Neural progenitor cell (in vitro differentiated cells): ENCODE results near the gene PPIC. TPM values are rescaled to one million over a fixed set of nuclear protein-coding genes. Genes with fewer than 3 reads are reported as not detected.

Experiments used
- DNase-seq: peaks from one replicate; pipeline ENCODE4 v3.0.0-alpha.2; 2016; ENCODE audit warnings: low spot score
- H2AFZ ChIP-seq: fragments of 200-600 bp; sonication (generic); replicated peaks from 2 replicates; pipeline ENCODE4 v1.6.1; 2016; ENCODE audit warnings: antibody characterized with exemption
- H3F3A ChIP-seq: fragments of 200-600 bp; sonication (generic); 2 replicates; pipeline ENCODE4 v1.6.1; 2016; ENCODE audit warnings: antibody characterized with exemption, low read depth
- H3K27ac ChIP-seq: fragments of 200-600 bp; sonication (generic); 2 replicates; pipeline ENCODE4 v1.5.1; 2016; ENCODE audit warnings: mild to moderate bottlenecking
- H3K27me3 ChIP-seq: fragments of 200-600 bp; sonication (generic); 2 replicates; pipeline ENCODE4 v1.6.1; 2016; ENCODE audit warnings: mild to moderate bottlenecking, moderate library complexity
- H3K36me3 ChIP-seq: fragments of 200-600 bp; sonication (generic); 2 replicates; pipeline ENCODE4 v1.5.1; 2016
- H3K4me1 ChIP-seq: fragments of 200-600 bp; sonication (generic); 2 replicates; pipeline ENCODE4 v1.6.1; 2016; ENCODE audit warnings: mixed run types
- H3K4me2 ChIP-seq: fragments of 200-600 bp; sonication (generic); 2 replicates; pipeline ENCODE4 v1.6.1; 2016
- H3K4me3 ChIP-seq: fragments of 200-600 bp; sonication (generic); 2 replicates; pipeline ENCODE4 v1.5.1; 2016
- H3K79me2 ChIP-seq: fragments of 200-600 bp; sonication (generic); 2 replicates; pipeline ENCODE4 v1.6.1; 2016; ENCODE audit warnings: low read depth
- H3K9ac ChIP-seq: fragments of 200-600 bp; sonication (generic); 2 replicates; pipeline ENCODE4 v1.6.1; 2016
- H3K9me3 ChIP-seq: fragments of 200-600 bp; sonication (generic); 2 replicates; pipeline ENCODE4 v1.5.1; 2016; ENCODE audit warnings: low read depth
- H4K20me1 ChIP-seq: fragments of 200-600 bp; sonication (generic); 2 replicates; pipeline ENCODE4 v1.6.1; 2016; ENCODE audit warnings: low read depth
- H3K27ac Mint-ChIP-seq: 3 replicates; pipeline ENCODE4 v1.8.0; 2021; ENCODE audit warnings: mixed read lengths
- H3K27me3 Mint-ChIP-seq: 2 replicates; pipeline ENCODE4 v1.8.0; 2022; ENCODE audit warnings: low read depth, mild to moderate bottlenecking, inconsistent platforms, moderate library complexity, mixed read lengths; ENCODE audit not compliant: insufficient read depth
- H3K36me3 Mint-ChIP-seq: 3 replicates; pipeline ENCODE4 v1.8.0; 2021; ENCODE audit warnings: mixed read lengths
- H3K4me1 Mint-ChIP-seq: 3 replicates; pipeline ENCODE4 v1.8.0; 2021; ENCODE audit warnings: mixed read lengths
- H3K4me3 Mint-ChIP-seq: 3 replicates; pipeline ENCODE4 v1.8.0; 2021; ENCODE audit warnings: mild to moderate bottlenecking, moderate library complexity, mixed read lengths
- H3K9me3 Mint-ChIP-seq: 3 replicates; pipeline ENCODE4 v1.8.0; 2020; ENCODE audit warnings: mixed read lengths
- CTCF ChIP-seq: fragments of 200-600 bp; sonication (generic); IDR thresholded peaks from 2 replicates; pipeline ENCODE4 v1.5.1; 2017; ENCODE audit warnings: antibody characterized with exemption, mild to moderate bottlenecking
- EZH2 ChIP-seq: fragments of 200-600 bp; sonication (generic); IDR thresholded peaks from 2 replicates; pipeline ENCODE4 v1.6.1; 2017; ENCODE audit warnings: antibody characterized with exemption, mild to moderate bottlenecking, moderate library complexity
- EZH2phosphoT487 ChIP-seq: fragments of 200-600 bp; sonication (generic); IDR thresholded peaks from 2 replicates; pipeline ENCODE4 v1.6.1; 2017; ENCODE audit warnings: antibody characterized with exemption
- total RNA-seq: library from RNA; depleted of rRNA; stranded (reverse); fragments of >200 nt; gene quantifications from 2 replicates; pipeline ENCODE4 v1.2.3, GENCODE V29; 2015; ENCODE audit warnings: low replicate concordance

The PPIC gene
- total RNA-seq: 0.53 TPM in 1 of 2 replicates, not detected in the other

DNA sequence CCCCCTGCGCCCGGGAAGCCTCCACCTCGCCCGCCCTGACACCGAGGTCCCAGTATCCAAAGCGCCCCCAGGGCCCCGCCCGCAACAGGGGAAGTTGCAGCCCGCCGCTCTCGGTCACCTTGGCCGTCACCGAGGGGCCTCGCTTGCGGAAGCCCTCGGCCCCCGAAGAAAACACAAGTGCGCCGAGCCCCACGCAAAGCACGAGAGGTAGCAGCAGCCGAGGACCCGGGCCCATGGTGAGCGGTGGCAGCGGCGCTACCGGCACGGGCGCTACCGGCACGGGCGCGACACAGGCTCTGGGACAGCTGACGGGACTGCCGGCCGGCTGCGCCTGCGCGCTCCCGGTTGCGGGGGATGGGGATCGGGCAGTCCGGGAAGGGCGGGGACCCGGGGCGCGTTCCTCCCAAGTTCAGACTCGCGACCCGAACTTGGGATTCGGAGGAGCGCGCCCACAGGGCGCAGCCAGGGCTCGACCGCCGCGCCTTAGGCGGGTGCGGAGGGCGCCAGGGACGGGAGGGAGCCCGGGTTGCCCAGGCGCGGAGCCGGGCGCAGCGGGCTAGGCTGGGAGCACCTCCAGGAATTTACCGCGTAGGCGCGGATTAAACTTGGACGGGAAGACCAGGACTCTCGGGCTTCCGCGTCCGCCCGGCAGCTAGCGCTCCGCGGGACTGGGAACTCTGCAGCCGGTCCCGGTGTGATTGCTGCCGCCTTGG, at the start of gene PPIC:
TSS of gene PPIC (minus strand) at position 335 of the 713 bp plus-strand sequence. CDS start at position 235, 100 bp downstream.
- Histone ChIP-seq H3K4me2 (peak within 1 kb of the TSS; percentile 81), H3F3A (peaks cover 3% of the 10 kb centered on the region), H3K27me3 (peaks cover 81% of the 10 kb centered on the region), H2AFZ (peak within 1 kb of the TSS; percentile 62), H3K4me3 (peak within 1 kb of the TSS; percentile 62), H3K9ac (no peak within 1 kb of the TSS), H4K20me1 (peaks cover 15% of the 10 kb centered on the region), H3K79me2 (no peaks in the 10 kb centered on the region), H3K36me3 (no peaks in the 10 kb centered on the region), H3K9me3 (no peaks in the 10 kb centered on the region), H3K4me1 (peaks cover 6% of the 10 kb centered on the region), H3K27ac (no peak within 1 kb of the TSS)
- Mint-ChIP-seq H3K4me1 (peaks cover 6% of the 10 kb centered on the region), H3K4me3 (peak within 1 kb of the TSS; percentile 89), H3K9me3 (no peaks in the 10 kb centered on the region), H3K27ac (peak within 1 kb of the TSS; percentile 9), H3K36me3 (no peaks in the 10 kb centered on the region), H3K27me3 (peaks cover 38% of the 10 kb centered on the region)
- TF ChIP-seq EZH2: peak; percentile 79
- no peak for TF ChIP-seq CTCF
- no peak for TF ChIP-seq EZH2phosphoT487
- peak; percentile 77 for DNase-seq

GRCh38 chr5:123085638-123086286, 49.2 kb upstream of the PPIC start:
- no peak overlapping the region for H3K27ac ChIP-seq
- H3K79me2 ChIP-seq: no peaks in the 10 kb centered on the region
- no peaks in the 10 kb centered on the region for H3K36me3 ChIP-seq
- no peaks in the 10 kb centered on the region for H3K9me3 Mint-ChIP-seq
- peaks cover 41% of the 10 kb centered on the region for H3K4me1 Mint-ChIP-seq
- peaks cover 100% of the 10 kb centered on the region for H3K27me3 ChIP-seq
- peaks cover 53% of the 10 kb centered on the region for H4K20me1 ChIP-seq
- H3K4me3 Mint-ChIP-seq: peak overlapping the region; percentile 6
- peaks cover 27% of the 10 kb centered on the region for H3K4me1 ChIP-seq
- H3K9ac ChIP-seq: no peak overlapping the region
- no peaks in the 10 kb centered on the region for H3F3A ChIP-seq
- H2AFZ ChIP-seq: no peak overlapping the region
- H3K36me3 Mint-ChIP-seq: no peaks in the 10 kb centered on the region
- no peaks in the 10 kb centered on the region for H3K9me3 ChIP-seq
- TF ChIP-seq CTCF: no peak
- TF ChIP-seq EZH2phosphoT487: peak; percentile 4
- no peak for DNase-seq
- H3K4me2 ChIP-seq: peak overlapping the region; percentile 92
- H3K4me3 ChIP-seq: peak overlapping the region; percentile 11
- no peak overlapping the region for H3K27ac Mint-ChIP-seq
- peaks cover 56% of the 10 kb centered on the region for H3K27me3 Mint-ChIP-seq

DNA sequence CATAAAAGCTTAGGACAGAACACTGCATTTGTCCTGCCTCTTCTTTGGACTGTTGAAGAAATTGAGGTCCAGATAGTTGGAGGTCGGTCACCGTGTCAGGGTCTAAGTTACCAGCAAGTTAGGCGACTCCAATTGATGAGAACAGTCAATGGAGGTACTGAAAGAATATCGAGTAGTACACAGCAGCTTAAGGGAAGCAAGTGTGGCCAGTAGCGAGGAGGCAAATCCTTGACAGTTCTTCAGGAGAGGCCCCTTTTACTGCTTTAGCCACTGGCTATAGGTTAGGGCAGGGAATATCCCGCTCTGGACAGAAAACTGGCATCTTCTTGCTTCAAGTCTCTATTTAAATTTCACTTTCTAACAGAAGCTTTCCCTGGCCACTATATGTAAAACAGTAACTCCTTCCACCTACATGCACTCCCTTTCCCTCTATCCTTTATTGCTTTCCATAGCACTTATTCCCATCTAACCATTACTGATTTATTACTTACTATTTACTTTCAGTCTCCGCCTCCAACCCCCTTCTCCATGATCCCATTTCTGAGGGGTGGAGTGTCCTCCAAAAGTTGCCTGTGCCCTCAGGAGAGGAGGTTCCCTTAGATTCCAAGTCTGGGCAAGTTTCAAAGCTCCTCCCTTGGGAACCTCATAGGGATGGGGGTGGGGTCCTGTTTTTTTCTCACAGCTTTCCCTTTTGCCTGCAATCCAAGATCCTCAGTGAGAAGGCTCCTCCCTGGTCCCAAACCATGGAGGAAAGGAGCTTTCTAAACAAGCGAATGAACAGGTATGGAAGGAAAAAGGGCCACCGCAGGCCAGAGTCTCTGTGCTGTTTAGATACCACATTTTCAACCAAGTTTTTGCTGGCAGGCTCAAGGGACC, 48.4 kb upstream of the PPIC start:
- no peaks in the 10 kb centered on the region for H3F3A ChIP-seq
- H3K4me3 ChIP-seq: no peak overlapping the region
- no peak overlapping the region for H3K9ac ChIP-seq
- no peak overlapping the region for H3K27ac ChIP-seq
- no peaks in the 10 kb centered on the region for H3K9me3 Mint-ChIP-seq
- no peaks in the 10 kb centered on the region for H3K36me3 Mint-ChIP-seq
- H3K27me3 Mint-ChIP-seq: peaks cover 56% of the 10 kb centered on the region
- no peaks in the 10 kb centered on the region for H3K9me3 ChIP-seq
- no peak overlapping the region for H3K4me2 ChIP-seq
- peaks cover 100% of the 10 kb centered on the region for H3K27me3 ChIP-seq
- no peak for TF ChIP-seq EZH2phosphoT487
- no peak for TF ChIP-seq EZH2
- TF ChIP-seq CTCF: no peak
- H4K20me1 ChIP-seq: peaks cover 52% of the 10 kb centered on the region
- H3K79me2 ChIP-seq: no peaks in the 10 kb centered on the region
- DNase-seq: no peak
- H3K4me3 Mint-ChIP-seq: no peak overlapping the region
- H3K27ac Mint-ChIP-seq: no peak overlapping the region
- no peak overlapping the region for H2AFZ ChIP-seq
- H3K36me3 ChIP-seq: no peaks in the 10 kb centered on the region
- H3K4me1 Mint-ChIP-seq: peaks cover 41% of the 10 kb centered on the region
- peaks cover 25% of the 10 kb centered on the region for H3K4me1 ChIP-seq
